H1 (cell line): ENCODE data around the gene SPAAR. TPM values are rescaled to one million over a fixed set of nuclear protein-coding genes. Genes with fewer than 3 reads are reported as not detected.

Experiments
- KDM5A ChIP-seq: fragments of 200-600 bp; IDR thresholded peaks from 2 replicates; pipeline ENCODE4 v1.7.1; 2012; ENCODE audit warnings: mild to moderate bottlenecking, low read length, inconsistent platforms, mixed read lengths
- polyA plus RNA-seq, 7 experiments: library from polyadenylated mRNA; depleted of rRNA in 3 of 7; stranded (reverse) in 5 of 7; unstranded in 2 of 7; fragments of >200 nt in 5 of 7; fragments of 200-250 nt in 2 of 7; gene quantifications; 1 replicate in 5 of 7; 2 replicates in 1 of 7; 4 replicates in 1 of 7; pipeline versions ENCODE4 v1.2.1 to v1.2.3, GENCODE V29; 2011 to 2013; ENCODE audit warnings: missing spikeins in 2 of 7, mixed read lengths in 2 of 7
- total RNA-seq: library from RNA; stranded (reverse); fragmentation: NEBNext Ultra II Directional; extraction: Animal tissue kit (Norgen Biotek cat#: 25700); gene quantifications from 2 replicates; pipeline ENCODE4 v1.2.1, GENCODE V29; 2021
- TF ChIP-seq, protein P1 (sequence below): fragments of 300-600 bp; sonication (generic); IDR thresholded peaks from 2 replicates; pipeline ENCODE4 v1.7.1; 2012; ENCODE audit warnings: low read length, moderate library complexity, mild to moderate bottlenecking, inconsistent platforms; ENCODE audit not compliant: insufficient replicate concordance

SPAAR gene
- total and polyA plus RNA-seq, 2 of the 8 experiments (the other 6 are each of a cell fraction or from before 2014, with no cell fraction given): 0.27 TPM; not detected in 1

DNA sequence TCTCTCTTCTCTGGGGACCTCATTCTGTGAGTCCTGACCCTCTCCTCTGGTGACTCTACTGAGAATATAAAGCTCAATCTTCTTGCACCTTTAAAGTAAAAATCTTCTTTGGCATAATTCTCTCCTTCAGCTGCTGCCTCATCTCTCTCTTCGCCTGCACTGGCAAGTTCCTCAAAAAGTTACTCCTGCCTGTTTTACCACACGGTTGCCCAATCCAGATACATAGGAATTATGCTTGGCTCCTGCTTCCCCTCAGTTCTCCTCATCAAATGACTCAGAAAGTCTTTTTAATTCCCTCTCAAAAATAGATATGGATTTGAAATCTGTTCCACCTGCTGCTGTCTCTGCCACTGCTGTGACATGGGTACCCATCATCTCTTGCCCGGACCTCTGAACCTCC, 17.6 kb upstream of the SPAAR start (continued):
- TF ChIP-seq, protein P1, sequence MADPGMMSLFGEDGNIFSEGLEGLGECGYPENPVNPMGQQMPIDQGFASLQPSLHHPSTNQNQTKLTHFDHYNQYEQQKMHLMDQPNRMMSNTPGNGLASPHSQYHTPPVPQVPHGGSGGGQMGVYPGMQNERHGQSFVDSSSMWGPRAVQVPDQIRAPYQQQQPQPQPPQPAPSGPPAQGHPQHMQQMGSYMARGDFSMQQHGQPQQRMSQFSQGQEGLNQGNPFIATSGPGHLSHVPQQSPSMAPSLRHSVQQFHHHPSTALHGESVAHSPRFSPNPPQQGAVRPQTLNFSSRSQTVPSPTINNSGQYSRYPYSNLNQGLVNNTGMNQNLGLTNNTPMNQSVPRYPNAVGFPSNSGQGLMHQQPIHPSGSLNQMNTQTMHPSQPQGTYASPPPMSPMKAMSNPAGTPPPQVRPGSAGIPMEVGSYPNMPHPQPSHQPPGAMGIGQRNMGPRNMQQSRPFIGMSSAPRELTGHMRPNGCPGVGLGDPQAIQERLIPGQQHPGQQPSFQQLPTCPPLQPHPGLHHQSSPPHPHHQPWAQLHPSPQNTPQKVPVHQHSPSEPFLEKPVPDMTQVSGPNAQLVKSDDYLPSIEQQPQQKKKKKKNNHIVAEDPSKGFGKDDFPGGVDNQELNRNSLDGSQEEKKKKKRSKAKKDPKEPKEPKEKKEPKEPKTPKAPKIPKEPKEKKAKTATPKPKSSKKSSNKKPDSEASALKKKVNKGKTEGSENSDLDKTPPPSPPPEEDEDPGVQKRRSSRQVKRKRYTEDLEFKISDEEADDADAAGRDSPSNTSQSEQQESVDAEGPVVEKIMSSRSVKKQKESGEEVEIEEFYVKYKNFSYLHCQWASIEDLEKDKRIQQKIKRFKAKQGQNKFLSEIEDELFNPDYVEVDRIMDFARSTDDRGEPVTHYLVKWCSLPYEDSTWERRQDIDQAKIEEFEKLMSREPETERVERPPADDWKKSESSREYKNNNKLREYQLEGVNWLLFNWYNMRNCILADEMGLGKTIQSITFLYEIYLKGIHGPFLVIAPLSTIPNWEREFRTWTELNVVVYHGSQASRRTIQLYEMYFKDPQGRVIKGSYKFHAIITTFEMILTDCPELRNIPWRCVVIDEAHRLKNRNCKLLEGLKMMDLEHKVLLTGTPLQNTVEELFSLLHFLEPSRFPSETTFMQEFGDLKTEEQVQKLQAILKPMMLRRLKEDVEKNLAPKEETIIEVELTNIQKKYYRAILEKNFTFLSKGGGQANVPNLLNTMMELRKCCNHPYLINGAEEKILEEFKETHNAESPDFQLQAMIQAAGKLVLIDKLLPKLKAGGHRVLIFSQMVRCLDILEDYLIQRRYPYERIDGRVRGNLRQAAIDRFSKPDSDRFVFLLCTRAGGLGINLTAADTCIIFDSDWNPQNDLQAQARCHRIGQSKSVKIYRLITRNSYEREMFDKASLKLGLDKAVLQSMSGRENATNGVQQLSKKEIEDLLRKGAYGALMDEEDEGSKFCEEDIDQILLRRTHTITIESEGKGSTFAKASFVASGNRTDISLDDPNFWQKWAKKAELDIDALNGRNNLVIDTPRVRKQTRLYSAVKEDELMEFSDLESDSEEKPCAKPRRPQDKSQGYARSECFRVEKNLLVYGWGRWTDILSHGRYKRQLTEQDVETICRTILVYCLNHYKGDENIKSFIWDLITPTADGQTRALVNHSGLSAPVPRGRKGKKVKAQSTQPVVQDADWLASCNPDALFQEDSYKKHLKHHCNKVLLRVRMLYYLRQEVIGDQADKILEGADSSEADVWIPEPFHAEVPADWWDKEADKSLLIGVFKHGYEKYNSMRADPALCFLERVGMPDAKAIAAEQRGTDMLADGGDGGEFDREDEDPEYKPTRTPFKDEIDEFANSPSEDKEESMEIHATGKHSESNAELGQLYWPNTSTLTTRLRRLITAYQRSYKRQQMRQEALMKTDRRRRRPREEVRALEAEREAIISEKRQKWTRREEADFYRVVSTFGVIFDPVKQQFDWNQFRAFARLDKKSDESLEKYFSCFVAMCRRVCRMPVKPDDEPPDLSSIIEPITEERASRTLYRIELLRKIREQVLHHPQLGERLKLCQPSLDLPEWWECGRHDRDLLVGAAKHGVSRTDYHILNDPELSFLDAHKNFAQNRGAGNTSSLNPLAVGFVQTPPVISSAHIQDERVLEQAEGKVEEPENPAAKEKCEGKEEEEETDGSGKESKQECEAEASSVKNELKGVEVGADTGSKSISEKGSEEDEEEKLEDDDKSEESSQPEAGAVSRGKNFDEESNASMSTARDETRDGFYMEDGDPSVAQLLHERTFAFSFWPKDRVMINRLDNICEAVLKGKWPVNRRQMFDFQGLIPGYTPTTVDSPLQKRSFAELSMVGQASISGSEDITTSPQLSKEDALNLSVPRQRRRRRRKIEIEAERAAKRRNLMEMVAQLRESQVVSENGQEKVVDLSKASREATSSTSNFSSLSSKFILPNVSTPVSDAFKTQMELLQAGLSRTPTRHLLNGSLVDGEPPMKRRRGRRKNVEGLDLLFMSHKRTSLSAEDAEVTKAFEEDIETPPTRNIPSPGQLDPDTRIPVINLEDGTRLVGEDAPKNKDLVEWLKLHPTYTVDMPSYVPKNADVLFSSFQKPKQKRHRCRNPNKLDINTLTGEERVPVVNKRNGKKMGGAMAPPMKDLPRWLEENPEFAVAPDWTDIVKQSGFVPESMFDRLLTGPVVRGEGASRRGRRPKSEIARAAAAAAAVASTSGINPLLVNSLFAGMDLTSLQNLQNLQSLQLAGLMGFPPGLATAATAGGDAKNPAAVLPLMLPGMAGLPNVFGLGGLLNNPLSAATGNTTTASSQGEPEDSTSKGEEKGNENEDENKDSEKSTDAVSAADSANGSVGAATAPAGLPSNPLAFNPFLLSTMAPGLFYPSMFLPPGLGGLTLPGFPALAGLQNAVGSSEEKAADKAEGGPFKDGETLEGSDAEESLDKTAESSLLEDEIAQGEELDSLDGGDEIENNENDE: no peak
- no peak for TF ChIP-seq KDM5A
